HEK293 (cell line): Measurements from ENCODE around the gene STMP1.

Experiments
- GFI1B ChIP-seq: fragments of 450-650 bp; formaldehyde crosslinking; IDR thresholded peaks from 2 replicates; pipeline ENCODE4 v1.5.1; 2016; ENCODE audit warnings: missing biosample characterization, missing genetic modification characterization
- GLIS1 ChIP-seq: fragments of 450-650 bp; formaldehyde crosslinking; IDR thresholded peaks from 2 replicates; pipeline ENCODE4 v1.5.1; 2016; ENCODE audit warnings: missing biosample characterization, missing genetic modification characterization
- IKZF3 ChIP-seq: fragments of 450-650 bp; IDR thresholded peaks from 2 replicates; pipeline ENCODE4 v1.5.0; 2018; ENCODE audit warnings: missing biosample characterization, mild to moderate bottlenecking, missing genetic modification characterization, moderate library complexity
- MYNN ChIP-seq: fragments of 450-650 bp; formaldehyde crosslinking; IDR thresholded peaks from 2 replicates; pipeline ENCODE4 v1.5.1; 2016; ENCODE audit warnings: missing biosample characterization, missing genetic modification characterization, borderline replicate concordance
- SP2 ChIP-seq: fragments of 450-650 bp; formaldehyde crosslinking; IDR thresholded peaks from 2 replicates; pipeline ENCODE4 v1.5.1; 2016; ENCODE audit warnings: missing biosample characterization, missing genetic modification characterization
- SP7 ChIP-seq: fragments of 450-650 bp; formaldehyde crosslinking; IDR thresholded peaks from 2 replicates; pipeline ENCODE4 v1.5.1; 2016; ENCODE audit warnings: missing biosample characterization, missing genetic modification characterization
- YY2 ChIP-seq: fragments of 450-650 bp; formaldehyde crosslinking; IDR thresholded peaks from 2 replicates; pipeline ENCODE4 v1.5.1; 2016; ENCODE audit warnings: missing biosample characterization, missing genetic modification characterization
- ZBTB1 ChIP-seq: fragments of 450-650 bp; formaldehyde crosslinking; IDR thresholded peaks from 2 replicates; pipeline ENCODE4 v1.5.1; 2016; ENCODE audit warnings: missing biosample characterization, missing genetic modification characterization
- ZBTB17 ChIP-seq: fragments of 450-650 bp; formaldehyde crosslinking; IDR thresholded peaks from 2 replicates; pipeline ENCODE4 v1.5.1; 2016; ENCODE audit warnings: missing biosample characterization, missing genetic modification characterization
- ZIC2 ChIP-seq: fragments of 450-650 bp; formaldehyde crosslinking; IDR thresholded peaks from 2 replicates; pipeline ENCODE4 v1.5.1; 2016; ENCODE audit warnings: missing biosample characterization, missing genetic modification characterization
- ZNF10 ChIP-seq: fragments of 450-650 bp; formaldehyde crosslinking; IDR thresholded peaks from 2 replicates; pipeline ENCODE4 v1.5.1; 2017; ENCODE audit warnings: missing biosample characterization, missing genetic modification characterization
- ZNF16 ChIP-seq: fragments of 450-650 bp; formaldehyde crosslinking; IDR thresholded peaks from 2 replicates; pipeline ENCODE4 v1.5.1; 2016; ENCODE audit warnings: low read depth, missing biosample characterization, missing genetic modification characterization
- ZNF211 ChIP-seq: fragments of 450-650 bp; formaldehyde crosslinking; IDR thresholded peaks from 2 replicates; pipeline ENCODE4 v1.5.1; 2016; ENCODE audit warnings: low read depth, missing biosample characterization, missing genetic modification characterization
- ZNF366 ChIP-seq: fragments of 450-650 bp; formaldehyde crosslinking; conservative IDR thresholded peaks from 2 replicates; pipeline ENCODE4 v1.5.1; 2016; ENCODE audit warnings: missing biosample characterization, missing genetic modification characterization
- ZNF501 ChIP-seq: fragments of 450-650 bp; formaldehyde crosslinking; IDR thresholded peaks from 2 replicates; pipeline ENCODE4 v1.5.1; 2016; ENCODE audit warnings: missing biosample characterization, missing genetic modification characterization
- ZNF558 ChIP-seq: fragments of 450-650 bp; formaldehyde crosslinking; IDR thresholded peaks from 2 replicates; pipeline ENCODE4 v1.5.1; 2016; ENCODE audit warnings: missing biosample characterization, missing genetic modification characterization
- ZNF596 ChIP-seq: fragments of 450-650 bp; IDR thresholded peaks from 2 replicates; pipeline ENCODE4 v1.5.0; 2018; ENCODE audit warnings: missing biosample characterization, mild to moderate bottlenecking, missing genetic modification characterization, moderate library complexity
- ZNF623 ChIP-seq: fragments of 450-650 bp; formaldehyde crosslinking; IDR thresholded peaks from 2 replicates; pipeline ENCODE4 v1.5.1; 2016; ENCODE audit warnings: missing biosample characterization, missing genetic modification characterization
- ZNF658 ChIP-seq: fragments of 450-650 bp; formaldehyde crosslinking; IDR thresholded peaks from 2 replicates; pipeline ENCODE4; 2016; ENCODE audit warnings: missing biosample characterization, missing genetic modification characterization
- ZNF76 ChIP-seq: fragments of 450-650 bp; formaldehyde crosslinking; IDR thresholded peaks from 2 replicates; pipeline ENCODE4; 2016; ENCODE audit warnings: low read depth, missing biosample characterization, missing genetic modification characterization, borderline replicate concordance
- ZNF843 ChIP-seq: fragments of 450-650 bp; formaldehyde crosslinking; IDR thresholded peaks from 2 replicates; pipeline ENCODE4 v1.5.1; 2016; ENCODE audit warnings: missing biosample characterization, missing genetic modification characterization
- ZSCAN23 ChIP-seq: fragments of 450-650 bp; formaldehyde crosslinking; IDR thresholded peaks from 2 replicates; pipeline ENCODE4 v1.5.1; 2016; ENCODE audit warnings: missing biosample characterization, missing genetic modification characterization
- TF ChIP-seq, protein P1 (sequence below): fragments of 450-650 bp; formaldehyde crosslinking; IDR thresholded peaks from 2 replicates; pipeline ENCODE4 v1.5.1; 2016; ENCODE audit warnings: missing biosample characterization, missing genetic modification characterization
- TF ChIP-seq, protein P2 (sequence below): fragments of 450-650 bp; formaldehyde crosslinking; IDR thresholded peaks from 2 replicates; pipeline ENCODE4 v1.5.1; 2017; ENCODE audit warnings: missing biosample characterization, missing genetic modification characterization
- TF ChIP-seq, protein P3 (sequence below): fragments of 450-650 bp; formaldehyde crosslinking; IDR thresholded peaks from 2 replicates; pipeline ENCODE4 v1.5.1; 2016; ENCODE audit warnings: missing biosample characterization, missing genetic modification characterization
- TF ChIP-seq, protein P4 (sequence below): fragments of 450-650 bp; formaldehyde crosslinking; conservative IDR thresholded peaks from 2 replicates; pipeline ENCODE4 v1.5.1; 2016; ENCODE audit warnings: low read depth, missing biosample characterization, missing genetic modification characterization
- TF ChIP-seq, protein P5 (sequence below): fragments of 450-650 bp; formaldehyde crosslinking; IDR thresholded peaks from 2 replicates; pipeline ENCODE4; 2016; ENCODE audit warnings: missing biosample characterization, missing genetic modification characterization
- TF ChIP-seq, protein P6 (sequence below): fragments of 450-650 bp; formaldehyde crosslinking; IDR thresholded peaks from 2 replicates; pipeline ENCODE4 v1.5.1; 2016; ENCODE audit warnings: missing biosample characterization, missing genetic modification characterization

Gene STMP1

DNA sequence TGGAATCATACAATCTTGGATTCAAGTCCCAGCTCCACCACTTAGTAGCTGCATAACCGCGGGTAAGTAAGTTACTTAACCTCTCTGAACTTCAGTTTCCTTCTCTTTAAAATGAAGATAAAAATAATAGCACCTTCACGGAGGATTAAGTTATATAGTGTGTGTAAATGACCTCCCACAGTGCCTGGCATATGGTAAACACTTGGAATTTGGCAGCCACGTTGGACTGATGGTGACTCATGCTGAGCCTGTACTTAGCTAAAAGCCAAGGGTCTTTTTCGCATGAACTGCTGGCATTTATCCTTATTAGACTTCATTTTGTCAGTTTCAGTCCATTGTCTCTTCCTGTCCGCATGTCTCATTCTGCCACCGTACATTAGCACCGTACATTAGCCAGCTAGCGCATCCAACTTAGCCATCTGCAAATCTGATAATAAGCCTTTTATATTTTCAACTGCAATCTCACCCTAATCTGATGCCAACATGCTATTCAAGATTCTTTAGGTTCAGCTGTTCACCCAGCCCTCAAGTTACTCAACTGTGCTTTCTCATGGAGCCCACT, 54.4 kb downstream of the STMP1 start (continued):
- TF ChIP-seq ZBTB1 = no peak
- TF ChIP-seq ZNF843 = peak; percentile 100
- TF ChIP-seq ZNF366 (tag by site-specific recombination) = peak; percentile 95
- peak; percentile 91 for TF ChIP-seq ZNF623 (tag by site-specific recombination)
- no peak for TF ChIP-seq SP2 (tag by site-specific recombination)
- TF ChIP-seq IKZF3 (tag by site-specific recombination) = peak; percentile 86
- peak; percentile 98 for TF ChIP-seq ZNF501 (tag by site-specific recombination)
- TF ChIP-seq, protein P1, sequence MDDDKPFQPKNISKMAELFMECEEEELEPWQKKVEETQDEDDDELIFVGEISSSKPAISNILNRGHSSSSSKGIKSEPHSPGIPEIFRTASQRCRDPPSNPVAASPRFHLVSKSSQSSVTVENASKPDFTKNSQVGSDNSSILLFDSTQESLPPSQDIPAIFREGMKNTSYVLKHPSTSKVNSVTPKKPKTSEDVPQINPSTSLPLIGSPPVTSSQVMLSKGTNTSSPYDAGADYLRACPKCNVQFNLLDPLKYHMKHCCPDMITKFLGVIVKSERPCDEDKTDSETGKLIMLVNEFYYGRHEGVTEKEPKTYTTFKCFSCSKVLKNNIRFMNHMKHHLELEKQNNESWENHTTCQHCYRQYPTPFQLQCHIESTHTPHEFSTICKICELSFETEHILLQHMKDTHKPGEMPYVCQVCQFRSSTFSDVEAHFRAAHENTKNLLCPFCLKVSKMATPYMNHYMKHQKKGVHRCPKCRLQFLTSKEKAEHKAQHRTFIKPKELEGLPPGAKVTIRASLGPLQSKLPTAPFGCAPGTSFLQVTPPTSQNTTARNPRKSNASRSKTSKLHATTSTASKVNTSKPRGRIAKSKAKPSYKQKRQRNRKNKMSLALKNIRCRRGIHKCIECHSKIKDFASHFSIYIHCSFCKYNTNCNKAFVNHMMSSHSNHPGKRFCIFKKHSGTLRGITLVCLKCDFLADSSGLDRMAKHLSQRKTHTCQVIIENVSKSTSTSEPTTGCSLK (tag by site-specific recombination) = no peak
- no peak for TF ChIP-seq ZNF16 (tag by site-specific recombination)
- peak; percentile 64; the same call in 1 of the 2 replicates for TF ChIP-seq MYNN (tag by site-specific recombination)
- peak; percentile 98 for TF ChIP-seq ZSCAN23 (tag by site-specific recombination)
- no peak for TF ChIP-seq YY2 (tag by site-specific recombination)
- TF ChIP-seq, protein P2, sequence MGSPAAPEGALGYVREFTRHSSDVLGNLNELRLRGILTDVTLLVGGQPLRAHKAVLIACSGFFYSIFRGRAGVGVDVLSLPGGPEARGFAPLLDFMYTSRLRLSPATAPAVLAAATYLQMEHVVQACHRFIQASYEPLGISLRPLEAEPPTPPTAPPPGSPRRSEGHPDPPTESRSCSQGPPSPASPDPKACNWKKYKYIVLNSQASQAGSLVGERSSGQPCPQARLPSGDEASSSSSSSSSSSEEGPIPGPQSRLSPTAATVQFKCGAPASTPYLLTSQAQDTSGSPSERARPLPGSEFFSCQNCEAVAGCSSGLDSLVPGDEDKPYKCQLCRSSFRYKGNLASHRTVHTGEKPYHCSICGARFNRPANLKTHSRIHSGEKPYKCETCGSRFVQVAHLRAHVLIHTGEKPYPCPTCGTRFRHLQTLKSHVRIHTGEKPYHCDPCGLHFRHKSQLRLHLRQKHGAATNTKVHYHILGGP (tag by site-specific recombination) = no peak
- TF ChIP-seq, protein P3, sequence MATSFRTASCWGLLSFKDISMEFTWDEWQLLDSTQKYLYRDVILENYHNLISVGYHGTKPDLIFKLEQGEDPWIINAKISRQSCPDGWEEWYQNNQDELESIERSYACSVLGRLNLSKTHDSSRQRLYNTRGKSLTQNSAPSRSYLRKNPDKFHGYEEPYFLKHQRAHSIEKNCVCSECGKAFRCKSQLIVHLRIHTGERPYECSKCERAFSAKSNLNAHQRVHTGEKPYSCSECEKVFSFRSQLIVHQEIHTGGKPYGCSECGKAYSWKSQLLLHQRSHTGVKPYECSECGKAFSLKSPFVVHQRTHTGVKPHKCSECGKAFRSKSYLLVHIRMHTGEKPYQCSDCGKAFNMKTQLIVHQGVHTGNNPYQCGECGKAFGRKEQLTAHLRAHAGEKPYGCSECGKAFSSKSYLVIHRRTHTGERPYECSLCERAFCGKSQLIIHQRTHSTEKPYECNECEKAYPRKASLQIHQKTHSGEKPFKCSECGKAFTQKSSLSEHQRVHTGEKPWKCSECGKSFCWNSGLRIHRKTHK = no peak
- peak; percentile 79 for TF ChIP-seq ZBTB17 (tag by site-specific recombination)
- no peak for TF ChIP-seq ZNF76
- TF ChIP-seq ZIC2 (tag by site-specific recombination) = peak; percentile 96
- TF ChIP-seq, protein P4, sequence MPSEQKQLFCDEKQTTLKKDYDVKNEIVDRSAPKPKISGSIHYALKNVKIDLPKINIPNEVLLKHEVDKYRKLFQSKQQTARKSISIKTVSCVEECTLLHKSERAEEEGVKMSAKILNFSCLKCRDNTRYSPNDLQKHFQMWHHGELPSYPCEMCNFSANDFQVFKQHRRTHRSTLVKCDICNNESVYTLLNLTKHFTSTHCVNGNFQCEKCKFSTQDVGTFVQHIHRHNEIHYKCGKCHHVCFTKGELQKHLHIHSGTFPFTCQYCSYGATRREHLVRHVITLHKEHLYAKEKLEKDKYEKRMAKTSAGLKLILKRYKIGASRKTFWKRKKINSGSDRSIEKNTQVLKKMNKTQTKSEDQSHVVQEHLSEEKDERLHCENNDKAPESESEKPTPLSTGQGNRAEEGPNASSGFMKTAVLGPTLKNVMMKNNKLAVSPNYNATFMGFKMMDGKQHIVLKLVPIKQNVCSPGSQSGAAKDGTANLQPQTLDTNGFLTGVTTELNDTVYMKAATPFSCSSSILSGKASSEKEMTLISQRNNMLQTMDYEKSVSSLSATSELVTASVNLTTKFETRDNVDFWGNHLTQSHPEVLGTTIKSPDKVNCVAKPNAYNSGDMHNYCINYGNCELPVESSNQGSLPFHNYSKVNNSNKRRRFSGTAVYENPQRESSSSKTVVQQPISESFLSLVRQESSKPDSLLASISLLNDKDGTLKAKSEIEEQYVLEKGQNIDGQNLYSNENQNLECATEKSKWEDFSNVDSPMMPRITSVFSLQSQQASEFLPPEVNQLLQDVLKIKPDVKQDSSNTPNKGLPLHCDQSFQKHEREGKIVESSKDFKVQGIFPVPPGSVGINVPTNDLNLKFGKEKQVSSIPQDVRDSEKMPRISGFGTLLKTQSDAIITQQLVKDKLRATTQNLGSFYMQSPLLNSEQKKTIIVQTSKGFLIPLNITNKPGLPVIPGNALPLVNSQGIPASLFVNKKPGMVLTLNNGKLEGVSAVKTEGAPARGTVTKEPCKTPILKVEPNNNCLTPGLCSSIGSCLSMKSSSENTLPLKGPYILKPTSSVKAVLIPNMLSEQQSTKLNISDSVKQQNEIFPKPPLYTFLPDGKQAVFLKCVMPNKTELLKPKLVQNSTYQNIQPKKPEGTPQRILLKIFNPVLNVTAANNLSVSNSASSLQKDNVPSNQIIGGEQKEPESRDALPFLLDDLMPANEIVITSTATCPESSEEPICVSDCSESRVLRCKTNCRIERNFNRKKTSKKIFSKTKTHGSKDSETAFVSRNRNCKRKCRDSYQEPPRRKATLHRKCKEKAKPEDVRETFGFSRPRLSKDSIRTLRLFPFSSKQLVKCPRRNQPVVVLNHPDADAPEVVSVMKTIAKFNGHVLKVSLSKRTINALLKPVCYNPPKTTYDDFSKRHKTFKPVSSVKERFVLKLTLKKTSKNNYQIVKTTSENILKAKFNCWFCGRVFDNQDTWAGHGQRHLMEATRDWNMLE (tag by site-specific recombination) = peak; percentile 48; the same call in 1 of the 2 replicates
- peak; percentile 58; the same call in 1 of the 2 replicates for TF ChIP-seq ZNF10
- TF ChIP-seq, protein P5, sequence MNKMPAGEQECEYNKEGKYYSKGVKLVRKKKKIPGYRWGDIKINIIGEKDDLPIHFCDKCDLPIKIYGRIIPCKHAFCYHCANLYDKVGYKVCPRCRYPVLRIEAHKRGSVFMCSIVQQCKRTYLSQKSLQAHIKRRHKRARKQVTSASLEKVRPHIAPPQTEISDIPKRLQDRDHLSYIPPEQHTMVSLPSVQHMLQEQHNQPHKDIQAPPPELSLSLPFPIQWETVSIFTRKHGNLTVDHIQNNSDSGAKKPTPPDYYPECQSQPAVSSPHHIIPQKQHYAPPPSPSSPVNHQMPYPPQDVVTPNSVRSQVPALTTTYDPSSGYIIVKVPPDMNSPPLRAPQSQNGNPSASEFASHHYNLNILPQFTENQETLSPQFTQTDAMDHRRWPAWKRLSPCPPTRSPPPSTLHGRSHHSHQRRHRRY = no peak
- TF ChIP-seq ZNF596 = peak; percentile 84; the same call in 1 of the 2 replicates
- TF ChIP-seq SP7 (tag by site-specific recombination) = peak; percentile 97
- TF ChIP-seq ZNF658 (tag by site-specific recombination) = no peak
- TF ChIP-seq ZNF558 = peak; percentile 76
- peak; percentile 92 for TF ChIP-seq GFI1B (tag by site-specific recombination)
- TF ChIP-seq ZNF211 = no peak
- TF ChIP-seq GLIS1 (tag by site-specific recombination) = peak; percentile 99
- TF ChIP-seq, protein P6, sequence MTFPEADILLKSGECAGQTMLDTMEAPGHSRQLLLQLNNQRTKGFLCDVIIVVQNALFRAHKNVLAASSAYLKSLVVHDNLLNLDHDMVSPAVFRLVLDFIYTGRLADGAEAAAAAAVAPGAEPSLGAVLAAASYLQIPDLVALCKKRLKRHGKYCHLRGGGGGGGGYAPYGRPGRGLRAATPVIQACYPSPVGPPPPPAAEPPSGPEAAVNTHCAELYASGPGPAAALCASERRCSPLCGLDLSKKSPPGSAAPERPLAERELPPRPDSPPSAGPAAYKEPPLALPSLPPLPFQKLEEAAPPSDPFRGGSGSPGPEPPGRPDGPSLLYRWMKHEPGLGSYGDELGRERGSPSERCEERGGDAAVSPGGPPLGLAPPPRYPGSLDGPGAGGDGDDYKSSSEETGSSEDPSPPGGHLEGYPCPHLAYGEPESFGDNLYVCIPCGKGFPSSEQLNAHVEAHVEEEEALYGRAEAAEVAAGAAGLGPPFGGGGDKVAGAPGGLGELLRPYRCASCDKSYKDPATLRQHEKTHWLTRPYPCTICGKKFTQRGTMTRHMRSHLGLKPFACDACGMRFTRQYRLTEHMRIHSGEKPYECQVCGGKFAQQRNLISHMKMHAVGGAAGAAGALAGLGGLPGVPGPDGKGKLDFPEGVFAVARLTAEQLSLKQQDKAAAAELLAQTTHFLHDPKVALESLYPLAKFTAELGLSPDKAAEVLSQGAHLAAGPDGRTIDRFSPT (tag by site-specific recombination) = 0 out of 2 replicates have a peak, but pooled peaks have one; percentile 23
